Pancreas (tissue), 10 donors: ENCODE measurements around the gene VIM. TPM values are rescaled to one million over a fixed set of nuclear protein-coding genes. Genes with fewer than 3 reads are reported as not detected.

ENCODE experiments used
- ATAC-seq, 4 donors: fragments of 200-7000 bp; cut with Tn5 transposase; one replicate each; pipeline versions ENCODE4 v1.8.0 to v1.9.1; 2020; ENCODE audit warnings: mild to moderate bottlenecking in 4 of 4, moderate library complexity in 4 of 4
- DNase-seq, 6 donors: peaks; one replicate each; pipeline ENCODE4 v3.0.0-alpha.2; 2020
- FAIRE-seq: peaks from 2 replicates; lab custom pipeline; 2012; peaks lifted over from hg19 to GRCh38; lab: Jason Lieb, UNC
- H3K27ac ChIP-seq, 4 donors: fragments of 200-600 bp; sonication (generic); 1 replicate in 3 of 4; 2 replicates in 1 of 4; pipeline versions ENCODE4 v1.5.0 to v1.8.0; 2020
- H3K27me3 ChIP-seq, 4 donors: fragments of 200-600 bp; one replicate each; pipeline ENCODE4 v1.8.0; 2021
- H3K36me3 ChIP-seq, 3 donors: fragments of 200-600 bp; sonication (generic) in 1 of 3; one replicate each; pipeline versions ENCODE4 v1.5.0 to v1.8.0; 2020 to 2021
- H3K4me1 ChIP-seq, 3 donors: fragments of 200-600 bp; one replicate each; pipeline ENCODE4 v1.8.0; 2021
- H3K4me3 ChIP-seq, 4 donors: fragments of 200-600 bp; sonication (generic) in 2 of 4; one replicate each; pipeline versions ENCODE4 v1.5.0 to v1.8.0; 2020 to 2021
- H3K9me3 ChIP-seq, 4 donors: fragments of 200-600 bp; one replicate each; pipeline ENCODE4 v1.8.0; 2021
- CTCF ChIP-seq, 4 donors: fragments of 200-600 bp; sonication (generic) in 3 of 4; IDR thresholded peaks; one replicate each; pipeline versions ENCODE4 v1.5.0 to v1.8.0; 2021; ENCODE audit warnings: antibody characterized with exemption in 4 of 4
- WGBS, 2 donors: extraction: QIAGEN DNeasy Blood & Tissue Kit; methylation state at CpG; one replicate each; pipeline ENCODE4 v1.1.7; 2013; 5-methylcytosine and 5-hydroxymethylcytosine counted together
- intact Hi-C, 3 donors: fragments of 100-400 bp; cut with DNase I; formaldehyde crosslinking; loops; one replicate each; pipeline versions ENCODE4 v1.11.1 to v1.14.2; 2022
- polyA plus RNA-seq, 2 donors: library from polyadenylated mRNA; stranded (reverse); fragments of 200-250 nt; gene quantifications; one replicate each; pipeline ENCODE4 v1.2.3, GENCODE V29; 2013
- total RNA-seq, 6 donors: library from RNA; stranded (reverse); fragmentation: NEBNext Ultra II Directional in 4 of 6; extraction: Animal tissue kit (Norgen Biotek cat#: 25700) in 4 of 6; gene quantifications; one replicate each; pipeline versions ENCODE4 v1.2.1 to v1.2.4, GENCODE V29; 2021 to 2023
- donor health status: healthy with polysubstance abuse.
- donor health status: DM: no; HTN: no; CAD: no; lungs with moderate emphysema.
- donor health status: DM: no; HTN: no; CAD: no.
- donor health status: control.
- donor health status: control.
- donor health status: Bipolar disorder and iron deficiency.
- donor health status: DM: yes; HTN: yes; CAD: no.
- donor health status: DM: no; HTN: no; CAD: no.
- donor health status: DM: no; HTN: no; CAD: no.
- donor health status: DM: yes; HTN: yes; CAD: no.

Gene VIM
- total RNA-seq (100 to 1,000 TPM; 133 to 546 (median 215) TPM), polyA plus RNA-seq (100 to 1,000 TPM; 159 to 168 TPM)

GRCh38 chr10:17228091-17229015 lies at the start of gene VIM:
Gene VIM, plus strand, starts transcription at chr10:17228241. Its CDS starts 1,182 bp downstream, at chr10:17229423.
- Histone ChIP-seq H3K27ac (peak within 1 kb of the TSS; percentile 64 to 93 (median 85)), H3K36me3 (no peaks in the 10 kb centered on the region), H3K4me1 (peaks cover 8 to 29% (median 19%) of the 10 kb centered on the region in 3 donors), H3K27me3 (no peaks in the 10 kb centered on the region), H3K4me3 (peak within 1 kb of the TSS; percentile 43 to 71 (median 57)), H3K9me3 (no peaks in the 10 kb centered on the region)
- WGBS, 2 donors = 1% methylated on average over 68 to 77 of the region's 77 CpGs
- FAIRE-seq = no peak
- DNase-seq = peak; percentile 64 to 88 (median 80)
- ATAC-seq = peak; percentile 44 to 74 (median 50)
- TF ChIP-seq CTCF (IDR thresholded peaks at IDR 0.05) = no peak
- intact Hi-C loops = no loop called here

GRCh38 chr10:17179002-17179401 lies 49.0 kb upstream of the VIM start:
- no peak overlapping the region for H3K4me3 ChIP-seq
- WGBS, 2 donors = 86 to 87% methylated on average over 3 of the region's 3 CpGs
- no peak for TF ChIP-seq CTCF (IDR thresholded peaks at IDR 0.05)
- no peaks in the 10 kb centered on the region for H3K36me3 ChIP-seq
- H3K27ac ChIP-seq = no peak overlapping the region
- no peak for DNase-seq
- H3K27me3 ChIP-seq = no peaks in the 10 kb centered on the region
- ATAC-seq = no peak
- H3K9me3 ChIP-seq = no peaks in the 10 kb centered on the region
- H3K4me1 ChIP-seq = no peaks in the 10 kb centered on the region
- no peak for FAIRE-seq
- intact Hi-C loops = no loop called here

- no peak for FAIRE-seq
- no peaks in the 10 kb centered on the region for H3K9me3 ChIP-seq
- H3K27me3 ChIP-seq = no peaks in the 10 kb centered on the region
- no peak for DNase-seq
- TF ChIP-seq CTCF (IDR thresholded peaks at IDR 0.05) = no peak
- H3K36me3 ChIP-seq = no peaks in the 10 kb centered on the region
- WGBS, 2 donors = 85 to 97% methylated on average over 5 of the region's 5 CpGs
- intact Hi-C loops = no loop called here
- H3K27ac ChIP-seq = no peak overlapping the region
- ATAC-seq = no peak
- no peaks in the 10 kb centered on the region for H3K4me1 ChIP-seq
- H3K4me3 ChIP-seq = no peak overlapping the region
These were observed 46.9 kb upstream of the VIM start for GRCh38 chr10:17181110-17181509.

GRCh38 chr10:17181751-17182150 lies 46.3 kb upstream of the VIM start:
- no peak for TF ChIP-seq CTCF (IDR thresholded peaks at IDR 0.05)
- Histone ChIP-seq H3K36me3 (no peaks in the 10 kb centered on the region), H3K27me3 (no peaks in the 10 kb centered on the region), H3K27ac (no peak overlapping the region), H3K9me3 (no peaks in the 10 kb centered on the region), H3K4me1 (no peaks in the 10 kb centered on the region), H3K4me3 (no peak overlapping the region)
- 43 to 46% methylated on average over 3 of the region's 3 CpGs for WGBS, 2 donors
- intact Hi-C loops = no loop called here
- DNase-seq (no peak), ATAC-seq (no peak), FAIRE-seq (no peak)

- no peaks in the 10 kb centered on the region for H3K9me3 ChIP-seq
- H3K4me3 ChIP-seq = no peak overlapping the region
- intact Hi-C loops = no loop called here
- TF ChIP-seq CTCF (IDR thresholded peaks at IDR 0.05) = no peak
- no peak for ATAC-seq
- DNase-seq = no peak
- H3K36me3 ChIP-seq = no peaks in the 10 kb centered on the region
- no peaks in the 10 kb centered on the region for H3K27me3 ChIP-seq
- 93 to 96% methylated on average over 2 of the region's 2 CpGs for WGBS, 2 donors
- H3K4me1 ChIP-seq = no peaks in the 10 kb centered on the region
- H3K27ac ChIP-seq = no peak overlapping the region
- no peak for FAIRE-seq
These were observed 44.9 kb upstream of the VIM start for GRCh38 chr10:17183110-17183509.
